GM21526 (cell line): Measurements from ENCODE around the gene GPR152.
"Not testable (repeated sequence)": the region's sequence is repeated elsewhere in the genome, so short reads cannot be mapped to it uniquely, and the experiment has no call there.

Source experiments
- ATAC-seq: cut with Tn5 transposase; IDR thresholded peaks from one replicate; pipeline ENCODE4 v1.9.1; 2021; ENCODE audit warnings: moderate library complexity; ENCODE audit not compliant: unreplicated experiment, low FRiP score

GPR152 gene

GRCh38 chr11:67431346-67432249, 20.9 kb downstream of the GPR152 start:
- ATAC-seq = no peak

GRCh38 chr11:67429722-67430121, 22.8 kb downstream of the GPR152 start:
- no peak for ATAC-seq

DNA sequence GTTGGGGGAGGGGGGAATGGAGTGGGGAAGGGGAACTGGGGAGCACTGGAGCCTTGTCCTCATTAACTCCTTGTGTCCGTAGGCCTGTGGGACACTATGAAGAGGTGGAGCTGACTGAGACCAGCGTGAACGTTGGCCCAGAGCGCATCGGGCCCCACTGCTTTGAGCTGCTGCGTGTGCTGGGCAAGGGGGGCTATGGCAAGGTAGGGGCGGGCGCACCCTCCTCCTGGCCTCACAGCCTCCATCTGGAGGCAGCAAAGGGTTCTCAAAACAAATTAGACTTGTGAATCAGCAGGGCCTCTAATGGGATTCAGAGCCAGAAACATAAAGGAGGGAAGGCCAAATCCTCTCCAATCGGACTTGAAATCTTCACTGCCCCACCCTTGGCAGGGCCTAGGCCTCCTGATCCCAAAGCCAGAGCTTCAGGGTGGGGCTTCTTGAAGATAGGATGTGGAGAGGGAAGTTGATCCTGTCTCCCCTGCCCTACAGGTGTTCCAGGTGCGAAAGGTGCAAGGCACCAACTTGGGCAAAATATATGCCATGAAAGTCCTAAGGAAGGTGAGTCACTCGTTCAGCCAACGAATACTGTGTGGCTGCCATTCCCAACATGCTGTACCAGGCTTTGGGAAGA, 23.4 kb downstream of the GPR152 start:
- no peak for ATAC-seq

DNA sequence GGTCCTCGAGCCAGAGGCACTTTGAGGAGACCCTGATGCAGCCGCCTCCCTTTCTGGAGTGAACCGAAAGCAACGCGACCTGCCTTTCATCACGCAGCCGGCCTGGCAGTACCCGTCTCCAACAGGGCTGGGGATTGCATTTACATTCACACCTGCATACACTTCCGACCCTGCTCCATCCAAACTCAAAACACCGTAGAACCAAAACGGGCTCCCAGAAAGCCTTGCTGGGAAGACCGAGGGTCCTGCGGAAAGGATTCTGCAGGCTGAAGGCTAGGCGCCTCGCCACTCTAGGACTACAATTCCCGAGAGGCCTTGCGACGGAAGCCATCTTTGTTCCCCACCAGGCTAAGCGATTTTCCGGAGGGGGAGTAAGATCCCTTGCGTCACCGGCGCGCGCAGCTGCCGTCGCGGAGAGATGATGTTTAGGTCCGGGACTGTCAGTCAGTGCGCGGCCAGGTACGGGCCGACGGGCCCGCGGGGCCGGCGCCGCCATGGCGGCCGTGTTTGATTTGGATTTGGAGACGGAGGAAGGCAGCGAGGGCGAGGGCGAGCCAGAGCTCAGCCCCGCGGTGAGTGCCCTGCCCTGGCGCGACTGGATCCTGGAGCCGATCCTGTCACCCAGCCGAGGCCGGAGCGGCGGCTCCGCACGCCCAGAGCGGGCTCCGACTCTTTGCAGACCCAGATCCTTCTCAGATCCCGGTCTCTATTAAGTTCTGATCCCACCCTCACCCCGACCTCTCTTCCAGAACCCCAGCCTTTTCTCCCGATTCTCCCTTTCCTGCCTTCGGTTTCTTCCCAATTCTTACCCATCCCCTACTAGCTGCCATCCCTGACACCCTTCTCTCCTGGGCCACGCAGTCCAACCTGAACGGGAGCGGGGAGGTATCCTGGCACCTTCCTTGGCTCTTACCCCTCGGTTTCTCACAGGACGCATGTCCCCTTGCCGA, 24.2 kb downstream of the GPR152 start, which contains the start of gene RPS6KB2:
Gene RPS6KB2, plus strand, starts transcription at position 443 of the 950 bp plus-strand sequence. Its CDS starts 52 bp downstream, at position 495.
- peak; percentile 70 for ATAC-seq

- ATAC-seq = not testable (repeated sequence)
Observed at GRCh38 chr11:67427364-67427859, 25.1 kb downstream of the GPR152 start.

DNA sequence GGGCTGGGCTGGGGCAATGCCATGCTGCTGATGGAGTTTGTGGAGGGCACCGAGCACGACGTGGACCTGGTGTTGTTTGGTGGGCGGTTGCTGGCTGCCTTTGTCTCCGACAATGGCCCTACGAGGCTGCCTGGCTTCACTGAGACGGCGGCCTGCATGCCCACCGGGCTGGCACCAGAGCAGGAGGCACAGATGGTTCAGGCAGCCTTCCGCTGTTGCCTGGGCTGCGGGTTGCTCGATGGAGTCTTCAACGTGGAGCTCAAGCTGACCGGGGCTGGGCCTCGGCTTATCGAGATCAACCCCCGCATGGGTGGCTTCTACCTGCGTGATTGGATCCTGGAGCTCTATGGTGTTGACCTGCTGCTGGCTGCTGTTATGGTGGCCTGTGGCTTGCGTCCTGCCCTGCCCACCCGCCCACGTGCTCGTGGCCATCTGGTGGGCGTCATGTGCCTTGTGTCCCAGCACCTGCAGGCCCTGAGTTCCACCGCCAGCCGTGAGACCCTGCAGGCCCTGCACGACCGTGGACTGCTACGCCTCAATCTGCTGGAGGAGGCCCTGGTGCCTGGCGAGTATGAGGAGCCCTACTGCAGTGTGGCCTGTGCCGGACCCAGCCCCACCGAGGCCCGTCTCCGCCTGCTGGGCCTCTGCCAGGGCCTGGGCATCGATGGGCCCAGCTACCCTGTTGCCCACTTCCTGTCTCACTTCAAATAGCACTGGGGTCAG, 28.5 kb downstream of the GPR152 start:
- ATAC-seq = no peak

DNA sequence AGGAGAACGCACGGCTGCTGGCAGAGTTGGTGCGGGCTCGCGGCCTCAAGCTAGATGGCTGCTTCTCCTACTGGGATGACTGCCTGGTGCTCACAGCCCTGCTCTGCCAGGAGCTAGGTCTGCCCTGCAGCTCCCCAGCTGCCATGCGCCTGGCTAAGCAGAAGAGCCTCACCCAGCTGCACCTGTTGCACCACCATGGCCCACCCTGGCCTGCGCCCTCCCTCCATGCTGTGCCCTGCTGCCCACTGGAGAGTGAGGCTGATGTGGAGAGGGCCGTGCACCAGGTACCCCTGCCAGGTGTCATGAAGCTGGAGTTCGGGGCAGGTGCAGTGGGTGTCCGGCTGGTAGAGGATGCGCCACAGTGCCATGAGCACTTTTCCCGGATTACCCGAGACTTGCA, 29.1 kb downstream of the GPR152 start:
- no peak for ATAC-seq

GRCh38 chr11:67422891-67423290, 29.6 kb downstream of the GPR152 start:
- ATAC-seq = no peak

- ATAC-seq = no peak
Observed at GRCh38 chr11:67421430-67422031, 31.0 kb downstream of the GPR152 start.

GRCh38 chr11:67420646-67421429, 31.7 kb downstream of the GPR152 start:
- peak; percentile 66 for ATAC-seq

GRCh38 chr11:67420147-67420645, 32.3 kb downstream of the GPR152 start:
- no peak for ATAC-seq

- no peak for ATAC-seq
Observed at GRCh38 chr11:67419325-67420049, 33.0 kb downstream of the GPR152 start.

DNA sequence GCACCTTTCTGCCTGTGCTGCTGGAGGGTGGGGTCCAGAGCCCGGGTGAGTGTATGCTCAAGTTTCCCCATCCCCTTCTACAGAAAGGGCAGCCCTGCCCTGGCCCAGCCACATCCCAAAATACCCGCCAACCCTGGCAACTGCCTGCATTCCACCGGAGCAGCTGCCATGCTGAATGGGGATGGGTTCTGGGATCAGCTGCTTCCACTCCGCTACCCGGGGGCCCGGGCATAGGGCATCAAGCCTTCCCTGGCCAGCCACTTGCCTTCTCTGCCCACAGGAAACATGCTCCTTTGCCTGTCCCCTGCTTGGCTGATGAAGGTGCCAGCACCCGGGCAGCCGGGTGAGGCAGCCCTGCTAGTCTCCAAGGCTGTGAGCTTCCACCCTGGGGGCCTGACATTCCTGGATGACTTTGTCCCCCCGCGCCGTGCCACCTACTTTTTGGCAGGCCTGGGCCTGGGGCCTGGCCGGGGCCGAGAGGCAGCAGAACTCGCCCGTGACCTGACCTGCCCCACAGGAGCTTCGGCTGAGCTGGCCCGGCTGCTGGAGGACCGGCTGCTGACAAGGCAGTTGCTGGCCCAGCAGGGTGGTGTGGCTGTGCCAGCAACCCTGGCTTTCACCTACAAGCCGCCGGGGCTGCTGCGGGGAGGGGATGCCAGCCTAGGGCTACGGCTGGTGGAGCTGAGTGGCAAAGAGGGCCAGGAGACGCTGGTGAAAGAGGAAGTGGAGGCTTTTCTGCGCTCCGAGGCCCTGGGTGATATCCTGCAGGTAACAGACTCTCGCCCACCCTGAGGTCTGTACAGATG, 33.9 kb downstream of the GPR152 start:
- no peak for ATAC-seq

DNA sequence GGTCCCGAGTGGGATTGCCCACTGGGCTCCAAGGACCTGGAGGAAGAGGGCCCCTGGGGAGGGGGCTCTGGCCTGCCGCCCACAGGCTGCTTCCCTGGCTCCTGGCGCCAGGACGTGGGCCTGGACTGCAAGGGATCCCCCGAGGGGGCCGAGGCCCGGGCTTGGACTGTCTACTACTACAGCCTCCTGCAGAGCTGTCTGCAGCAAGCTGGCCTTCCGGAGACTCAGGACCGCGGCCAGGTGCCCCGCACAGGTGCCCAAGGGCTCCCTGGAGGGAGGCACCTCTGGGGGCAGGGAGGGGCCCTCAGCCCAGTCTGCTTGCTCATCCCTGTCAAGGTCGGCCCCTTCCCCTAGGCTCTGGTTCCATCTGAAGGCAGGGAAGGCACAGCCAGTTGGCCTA, 35.1 kb downstream of the GPR152 start:
- ATAC-seq = no peak

GRCh38 chr11:67416416-67417335, 35.9 kb downstream of the GPR152 start:
- no peak for ATAC-seq
